Neural cell (in vitro differentiated cells): ENCODE measurements around the gene GREM1. TPM values are rescaled to one million over a fixed set of nuclear protein-coding genes. Genes with fewer than 3 reads are reported as not detected.

Source experiments
- H2AFZ ChIP-seq: fragments of 200-600, 300-800 bp; sonication (generic), shearing (Covaris generic); 2 replicates; pipeline ENCODE4 v1.6.0; 2014; ENCODE audit warnings: low read depth, mild to moderate bottlenecking, antibody characterized with exemption, low read length, moderate library complexity
- H3F3A ChIP-seq: fragments of 200-600 bp; shearing (Covaris generic); 2 replicates; pipeline ENCODE4 v1.6.1; 2016; ENCODE audit warnings: mild to moderate bottlenecking, moderate library complexity, mixed read lengths, antibody characterized with exemption, low read length; ENCODE audit not compliant: insufficient read depth, poor library complexity, severe bottlenecking
- H3K27ac ChIP-seq: fragments of 200-600, 300-800 bp; sonication (generic), shearing (Covaris generic); 2 replicates; pipeline ENCODE4 v1.5.1; 2014; ENCODE audit warnings: mild to moderate bottlenecking, low read length, moderate library complexity
- H3K27me3 ChIP-seq: fragments of 300-800, 200-600 bp; sonication (generic), shearing (Covaris generic); 2 replicates; pipeline ENCODE4 v1.6.0; 2014; ENCODE audit warnings: mild to moderate bottlenecking, low read depth, low read length, moderate library complexity; ENCODE audit not compliant: insufficient read depth
- H3K36me3 ChIP-seq: fragments of 300-800, 200-600 bp; sonication (generic), shearing (Covaris generic); 2 replicates; pipeline ENCODE4 v1.5.1; 2014; ENCODE audit warnings: mild to moderate bottlenecking, antibody characterized with exemption, low read length, moderate library complexity; ENCODE audit not compliant: insufficient read depth
- H3K4me2 ChIP-seq: fragments of 300-800, 200-600 bp; sonication (generic), shearing (Covaris generic); 2 replicates; pipeline ENCODE4 v1.6.0; 2014; ENCODE audit warnings: mild to moderate bottlenecking, low read length
- H3K4me3 ChIP-seq: fragments of 300-800, 200-600 bp; sonication (generic), shearing (Covaris generic); 2 replicates; pipeline ENCODE4 v1.5.1; 2014; ENCODE audit warnings: mild to moderate bottlenecking, low read length, moderate library complexity
- H3K79me2 ChIP-seq: fragments of 200-600 bp; shearing (Covaris generic); replicated peaks from 2 replicates; pipeline ENCODE4 v1.6.0; 2014; ENCODE audit warnings: mild to moderate bottlenecking, low read length, moderate library complexity; ENCODE audit not compliant: insufficient read depth
- H3K9ac ChIP-seq: fragments of 300-800, 200-600 bp; sonication (generic), shearing (Covaris generic); 2 replicates; pipeline ENCODE4 v1.6.1; 2016; ENCODE audit warnings: mild to moderate bottlenecking, low read length, mixed read lengths
- H3K9me2 ChIP-seq: fragments of 200-600 bp; shearing (Covaris generic); 2 replicates; pipeline ENCODE4 v1.6.1; 2016; ENCODE audit warnings: mild to moderate bottlenecking, low read length, mixed read lengths; ENCODE audit not compliant: insufficient read depth
- H3K9me3 ChIP-seq: fragments of 200-600, 300-800 bp; sonication (generic), shearing (Covaris generic); 2 replicates; pipeline ENCODE4 v1.6.1; 2016; ENCODE audit warnings: mild to moderate bottlenecking, mixed run types, low read length, moderate library complexity, mixed read lengths
- H4K20me1 ChIP-seq: fragments of 200-600 bp; shearing (Covaris generic); 2 replicates; pipeline ENCODE4 v1.6.1; 2016; ENCODE audit warnings: mild to moderate bottlenecking, mixed run types; ENCODE audit not compliant: insufficient read depth
- CTCF ChIP-seq: fragments of 450-650 bp; IDR thresholded peaks from 2 replicates; pipeline ENCODE4 v1.5.1; 2014; ENCODE audit warnings: antibody characterized with exemption, mild to moderate bottlenecking, moderate library complexity; ENCODE audit not compliant: poor library complexity, severe bottlenecking
- EP300 ChIP-seq: fragments of 450-650 bp; conservative IDR thresholded peaks from 2 replicates; pipeline ENCODE4 v1.6.1; 2014; ENCODE audit warnings: antibody characterized with exemption, mild to moderate bottlenecking, moderate library complexity; ENCODE audit not compliant: poor library complexity, severe bottlenecking
- EZH2 ChIP-seq: fragments of 200-600, 300-800 bp; shearing (Covaris generic), sonication (generic); IDR thresholded peaks from 2 replicates; pipeline ENCODE4 v1.6.1; 2014; ENCODE audit warnings: antibody characterized with exemption, low read length, borderline replicate concordance, mild to moderate bottlenecking; ENCODE audit not compliant: insufficient read depth, poor library complexity, severe bottlenecking
- MXI1 ChIP-seq: fragments of 450-650 bp; conservative IDR thresholded peaks from 2 replicates; pipeline ENCODE4 v1.6.1; 2014; ENCODE audit warnings: antibody characterized with exemption, mild to moderate bottlenecking; ENCODE audit not compliant: poor library complexity, severe bottlenecking
- POLR2AphosphoS5 ChIP-seq: IDR thresholded peaks from 2 replicates; pipeline ENCODE4 v1.6.1; 2012
- RAD21 ChIP-seq: fragments of 450-650 bp; conservative IDR thresholded peaks from 2 replicates; pipeline ENCODE4 v1.6.1; 2014; ENCODE audit warnings: antibody characterized with exemption, mild to moderate bottlenecking, moderate library complexity
- REST ChIP-seq: IDR thresholded peaks from 2 replicates; pipeline ENCODE4 v1.6.1; 2012; ENCODE audit warnings: borderline replicate concordance
- SMC3 ChIP-seq: fragments of 450-650 bp; conservative IDR thresholded peaks from 2 replicates; pipeline ENCODE4 v1.6.1; 2014; ENCODE audit warnings: antibody characterized with exemption, mild to moderate bottlenecking, moderate library complexity; ENCODE audit not compliant: poor library complexity
- TAF1 ChIP-seq: IDR thresholded peaks from 2 replicates; pipeline ENCODE4 v1.6.1; 2012; ENCODE audit warnings: low read depth
- polyA plus RNA-seq: library from polyadenylated mRNA; depleted of rRNA; stranded (reverse); fragments of >200 nt; gene quantifications from 2 replicates; pipeline ENCODE4 v1.2.3, GENCODE V29; 2014

The GREM1 gene
- polyA plus RNA-seq, 1 donor from 2014 or later: 0.16 TPM

- Histone ChIP-seq H3K4me2 (no peak overlapping the region), H3F3A (no peaks in the 10 kb centered on the region), H3K4me3 (no peak overlapping the region), H4K20me1 (no peaks in the 10 kb centered on the region), H3K9me2 (no peaks in the 10 kb centered on the region), H3K27ac (no peak overlapping the region), H3K27me3 (no peaks in the 10 kb centered on the region), H3K79me2 (no peaks in the 10 kb centered on the region), H3K9ac (no peak overlapping the region), H3K36me3 (no peaks in the 10 kb centered on the region), H2AFZ (no peak overlapping the region), H3K9me3 (no peaks in the 10 kb centered on the region)
- TF ChIP-seq EP300 (no peak), EZH2 (no peak), CTCF (no peak), TAF1 (no peak), MXI1 (no peak), POLR2AphosphoS5 (no peak), SMC3 (no peak), RAD21 (no peak), REST (no peak)
Measured at GRCh38 chr15:32698773-32699390, 18.9 kb upstream of the GREM1 start.

- Histone ChIP-seq H3K4me2 (no peak overlapping the region), H3K27me3 (no peaks in the 10 kb centered on the region), H3K9me2 (no peaks in the 10 kb centered on the region), H3K36me3 (no peaks in the 10 kb centered on the region), H2AFZ (no peak overlapping the region), H3K4me3 (no peak overlapping the region), H3K27ac (no peak overlapping the region), H4K20me1 (no peaks in the 10 kb centered on the region), H3K79me2 (no peaks in the 10 kb centered on the region), H3K9ac (no peak overlapping the region), H3K9me3 (no peaks in the 10 kb centered on the region), H3F3A (no peaks in the 10 kb centered on the region)
- TF ChIP-seq POLR2AphosphoS5: no peak
- no peak for TF ChIP-seq TAF1
- TF ChIP-seq EP300: no peak
- no peak for TF ChIP-seq CTCF
- no peak for TF ChIP-seq MXI1
- TF ChIP-seq RAD21: no peak
- TF ChIP-seq EZH2: no peak
- no peak for TF ChIP-seq REST
- no peak for TF ChIP-seq SMC3
Measured at GRCh38 chr15:32700501-32701150, 17.2 kb upstream of the GREM1 start.
